NCI-H2196 (cell line): ENCODE measurements around the gene TMEM150A.
A peak's percentile ranks its signal among the peaks of the same experiment; 100 is the strongest.
"Not testable (repeated sequence)": the region's sequence is repeated elsewhere in the genome, so short reads cannot be mapped to it uniquely, and the experiment has no call there.

Source experiments
- DNase-seq: peaks from one replicate; lab custom pipeline; 2025; ENCODE audit not compliant: unreplicated experiment; lab: John Stamatoyannopoulos, UW

Gene TMEM150A, protein sequence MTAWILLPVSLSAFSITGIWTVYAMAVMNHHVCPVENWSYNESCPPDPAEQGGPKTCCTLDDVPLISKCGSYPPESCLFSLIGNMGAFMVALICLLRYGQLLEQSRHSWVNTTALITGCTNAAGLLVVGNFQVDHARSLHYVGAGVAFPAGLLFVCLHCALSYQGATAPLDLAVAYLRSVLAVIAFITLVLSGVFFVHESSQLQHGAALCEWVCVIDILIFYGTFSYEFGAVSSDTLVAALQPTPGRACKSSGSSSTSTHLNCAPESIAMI

DNA sequence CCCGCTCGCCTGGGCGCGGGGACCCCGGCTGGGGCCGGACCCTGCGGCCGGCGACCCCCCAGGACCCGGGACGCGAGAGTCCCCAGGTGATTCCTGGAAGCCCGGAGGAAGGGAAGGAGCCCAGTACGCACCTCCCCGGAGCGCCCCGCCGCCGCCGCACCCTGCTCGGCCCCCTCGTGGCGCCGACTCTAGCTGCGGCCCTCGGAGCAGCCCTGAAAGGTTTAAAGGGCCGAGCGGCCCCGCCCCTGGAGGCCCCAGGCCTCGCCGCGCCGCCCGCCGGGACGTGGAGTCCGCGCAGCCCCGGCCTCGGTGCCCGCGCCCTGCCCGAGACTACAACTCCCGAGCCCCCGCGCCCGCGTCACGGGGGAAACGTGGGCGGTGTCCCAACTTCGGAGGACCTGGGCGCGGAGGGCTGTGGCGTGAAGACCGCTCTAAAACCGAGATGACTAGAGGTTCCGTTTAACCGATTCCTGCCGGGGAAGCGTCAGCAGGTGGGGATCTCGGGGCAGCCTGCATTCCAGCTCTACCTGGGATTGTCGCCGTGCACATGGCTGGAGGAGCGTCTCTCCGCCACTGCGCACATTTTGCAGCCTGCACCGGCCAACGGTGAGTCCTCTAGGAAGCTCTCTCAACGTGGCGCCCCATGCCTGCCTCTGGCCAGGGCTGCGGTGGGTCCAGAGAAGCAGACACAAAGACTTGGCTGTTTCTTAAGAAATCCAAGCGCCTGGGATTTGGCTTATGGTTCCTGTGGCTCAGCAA lies at the start of gene TMEM150A:
Gene TMEM150A (minus strand): TSS at position 223 of the 759 bp plus-strand sequence. CDS start 750 bp downstream, outside the sequence.
- DNase-seq: peak; percentile 74

DNA sequence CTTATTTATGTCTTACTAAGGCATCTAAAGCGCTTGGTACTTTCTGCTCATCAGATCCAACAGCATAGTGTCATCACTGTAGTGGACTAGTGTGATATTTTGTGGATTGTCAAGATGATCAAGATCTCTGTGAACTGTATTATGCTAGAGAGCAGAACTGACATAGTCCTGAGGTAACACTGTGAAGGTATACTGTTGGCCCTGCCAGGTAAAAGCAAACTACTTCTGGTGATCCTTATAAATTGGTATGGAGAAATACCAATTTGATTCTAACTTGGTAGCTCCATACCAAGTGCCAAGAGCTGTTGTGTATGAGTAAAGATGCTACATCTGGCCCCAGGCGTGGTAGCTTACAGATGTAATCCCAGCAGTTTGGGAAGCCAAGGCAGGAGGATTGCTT lies 49.6 kb upstream of the TMEM150A start:
- no peak for DNase-seq

DNA sequence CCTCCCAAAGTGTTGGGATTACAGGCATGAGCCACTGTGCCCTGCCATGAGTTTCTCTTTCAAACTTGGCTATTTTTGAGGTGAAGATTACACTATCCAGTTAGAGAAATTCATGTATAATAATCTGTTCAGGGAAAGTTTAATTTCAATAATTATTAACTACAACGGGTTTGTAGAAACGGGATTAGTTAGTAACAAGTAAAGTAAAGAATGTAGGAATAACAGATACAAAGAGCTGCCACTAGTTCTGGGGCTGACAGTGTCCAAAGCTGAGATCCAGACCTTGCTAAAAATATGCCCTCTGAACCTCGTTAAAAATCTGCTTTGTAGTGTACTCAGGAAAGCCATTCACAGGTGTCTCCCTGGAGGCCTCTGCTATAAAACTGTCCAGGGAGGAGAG lies 48.6 kb upstream of the TMEM150A start:
- DNase-seq: no peak

DNA sequence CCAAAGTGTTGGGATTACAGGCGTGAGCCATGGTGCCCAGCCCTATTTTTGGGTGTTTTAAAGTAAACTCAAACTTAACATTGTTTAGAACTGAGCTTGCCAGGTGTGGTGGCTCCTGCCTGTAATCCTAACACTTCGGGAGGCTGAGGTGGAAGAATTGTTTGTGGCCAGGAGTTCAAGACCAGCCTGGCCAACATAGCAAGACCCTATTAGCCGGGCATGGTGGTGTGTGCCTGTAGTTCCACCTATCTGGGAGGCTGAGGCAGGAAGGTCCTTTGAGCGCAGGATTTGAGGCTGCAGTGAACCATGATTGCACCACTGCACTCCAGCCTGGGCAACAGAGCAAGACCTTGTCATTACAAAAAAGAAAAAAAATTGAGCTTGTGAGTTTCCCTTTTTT lies 48.0 kb upstream of the TMEM150A start:
- no peak for DNase-seq

DNA sequence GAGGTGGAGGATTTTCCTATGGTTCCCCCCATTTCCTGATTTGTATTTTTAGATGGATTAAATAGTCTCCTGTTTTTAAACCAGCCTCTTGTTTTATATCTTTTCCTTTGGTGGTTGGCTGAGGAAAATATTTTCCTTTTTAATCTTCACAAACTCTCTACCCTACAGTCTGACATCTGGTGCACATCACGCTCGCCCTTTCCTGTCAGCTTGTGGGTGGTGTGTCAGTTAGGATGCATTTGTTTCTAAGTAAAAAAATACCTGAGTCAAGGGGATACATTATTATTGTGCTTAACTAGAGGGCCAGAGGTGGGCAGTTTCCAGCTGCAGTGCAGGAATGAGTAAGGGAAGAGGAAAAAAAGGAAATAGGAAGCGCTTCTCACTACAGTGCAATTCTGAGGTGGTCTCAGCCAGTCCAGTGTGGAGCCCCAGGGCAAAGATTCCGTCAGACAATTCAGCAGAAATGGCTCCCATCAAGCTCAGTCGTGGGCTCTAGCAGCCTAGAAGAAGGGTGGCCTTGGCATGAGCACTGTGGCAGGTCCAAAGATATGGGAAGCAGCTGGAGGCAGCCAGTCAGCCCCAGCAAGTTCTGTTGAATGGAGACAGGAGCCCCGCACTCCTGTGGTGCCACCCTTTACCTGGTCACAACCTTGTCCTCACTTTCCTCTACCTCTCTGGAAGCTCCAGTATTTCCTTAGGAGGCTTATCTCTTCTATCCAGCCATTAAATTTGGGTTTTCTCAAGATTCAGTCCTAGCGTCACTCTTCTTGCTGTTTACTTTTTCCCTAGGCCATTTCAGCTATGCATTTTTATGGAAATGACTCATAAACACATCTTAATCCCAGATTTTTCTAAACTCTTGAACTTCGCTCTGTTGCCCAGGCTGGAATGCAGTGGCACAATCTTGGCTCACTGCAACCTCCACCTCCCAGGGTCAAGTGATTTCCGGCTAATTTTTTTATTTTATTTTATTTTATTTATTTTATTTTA lies 47.0 kb upstream of the TMEM150A start:
- DNase-seq: no peak

DNA sequence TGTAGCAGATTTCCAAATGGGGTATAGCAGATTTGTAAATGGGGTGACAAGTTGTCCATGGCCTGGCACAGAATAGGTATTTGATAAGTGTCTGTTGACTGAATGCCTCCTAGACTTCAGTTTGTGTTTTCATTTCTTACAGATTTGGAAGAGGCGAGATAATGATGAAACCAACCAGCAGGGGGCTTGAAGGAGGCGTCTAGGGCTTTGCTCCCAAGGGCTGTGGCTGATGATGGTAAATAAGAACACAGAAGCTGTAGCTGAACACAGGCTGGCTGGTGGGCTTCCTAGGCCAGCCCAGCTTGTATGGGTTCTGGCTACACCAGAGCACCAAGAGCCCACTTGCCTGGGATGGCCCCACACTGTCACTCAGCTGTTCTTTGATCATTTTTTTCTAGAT lies 46.1 kb upstream of the TMEM150A start:
- DNase-seq: peak; percentile 4

DNA sequence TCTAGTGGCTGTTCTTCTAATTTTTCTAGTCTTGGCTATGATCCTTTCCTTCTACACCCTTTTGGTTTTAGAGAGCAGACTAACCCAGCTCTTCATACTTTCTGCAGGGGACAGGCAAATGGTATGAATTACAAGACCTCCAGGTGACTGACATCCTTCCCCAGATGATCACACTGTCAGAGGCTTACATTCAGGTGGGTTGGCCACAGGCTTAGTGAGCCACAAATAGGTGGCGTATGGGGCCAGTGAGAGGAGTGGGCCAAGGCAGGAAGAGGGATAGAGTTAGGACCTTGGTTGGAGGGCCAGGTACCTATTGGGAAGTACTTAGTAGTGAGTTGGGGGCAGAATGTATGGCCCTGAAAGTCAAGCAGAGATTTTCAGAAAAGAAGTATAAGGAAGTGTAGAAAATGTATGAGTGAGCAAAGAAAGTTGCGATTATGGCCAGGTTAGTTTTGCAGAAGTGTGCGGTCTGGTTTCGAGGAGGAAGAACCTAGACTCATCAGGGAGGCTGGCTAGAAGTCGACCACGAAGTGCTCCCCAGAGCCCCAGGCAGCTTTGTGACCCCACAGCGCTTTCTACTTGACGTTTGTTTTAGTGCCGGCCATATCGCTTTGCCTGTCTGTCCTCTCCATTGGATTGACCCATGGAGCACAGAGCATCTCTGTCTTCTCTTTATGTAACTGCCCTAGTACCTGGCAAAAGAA lies 45.5 kb upstream of the TMEM150A start:
- DNase-seq: no peak

DNA sequence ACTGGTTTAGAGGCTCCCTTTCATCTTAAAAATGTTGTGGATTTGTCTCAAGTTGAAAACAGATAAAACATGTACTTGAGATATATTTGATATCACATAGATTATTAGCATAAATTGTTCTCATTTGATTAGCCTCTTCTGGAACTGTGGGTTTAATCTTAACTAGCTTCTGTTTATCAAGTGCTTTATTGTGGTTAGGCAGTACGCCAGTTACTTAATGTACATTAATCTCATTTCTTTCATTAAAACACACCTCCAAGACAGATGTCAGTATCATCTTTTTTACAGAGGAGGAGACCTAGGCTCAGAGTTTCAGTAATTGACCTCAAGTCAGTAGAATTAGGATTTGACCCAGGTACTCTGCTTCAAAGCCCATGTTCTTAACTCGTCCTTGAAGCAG lies 43.7 kb upstream of the TMEM150A start:
- DNase-seq: no peak

DNA sequence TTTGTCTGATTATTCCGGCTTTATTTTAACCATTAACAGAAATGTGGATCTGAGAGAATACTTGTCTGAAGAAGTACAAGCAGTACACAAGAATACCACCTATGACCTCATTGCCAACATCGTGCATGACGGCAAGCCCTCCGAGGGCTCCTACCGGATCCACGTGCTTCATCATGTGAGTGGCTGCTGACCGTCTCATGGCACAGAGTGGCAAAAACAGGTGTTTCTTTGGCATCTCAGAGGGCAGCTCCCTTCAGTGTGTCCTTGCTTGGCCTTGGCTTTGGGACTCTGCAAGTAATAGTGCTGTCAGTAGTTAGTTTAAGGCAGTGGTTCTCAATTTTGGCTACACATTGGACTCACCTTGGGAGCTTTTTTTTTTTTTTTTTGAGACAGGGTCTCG lies 42.4 kb upstream of the TMEM150A start:
- DNase-seq: no peak

DNA sequence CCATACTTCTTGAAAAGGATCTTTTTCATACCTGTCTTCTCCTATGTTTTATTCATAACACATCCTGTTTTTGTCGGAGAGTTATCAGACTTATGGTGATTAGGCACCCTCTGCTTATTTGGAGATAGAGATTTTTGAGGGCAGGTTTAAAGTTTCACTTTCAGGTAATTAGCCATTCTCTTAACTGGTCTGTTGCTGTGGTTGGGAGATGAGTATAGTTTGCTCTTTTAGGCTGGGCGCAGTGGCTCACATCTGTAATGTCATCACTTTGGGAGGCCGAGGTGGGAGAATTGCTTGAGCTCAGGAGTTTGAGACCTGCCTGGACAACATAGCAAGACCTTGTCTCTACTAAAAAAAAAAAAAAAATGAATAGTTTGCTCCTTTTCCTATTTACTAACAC lies 40.2 kb upstream of the TMEM150A start:
- no peak for DNase-seq

DNA sequence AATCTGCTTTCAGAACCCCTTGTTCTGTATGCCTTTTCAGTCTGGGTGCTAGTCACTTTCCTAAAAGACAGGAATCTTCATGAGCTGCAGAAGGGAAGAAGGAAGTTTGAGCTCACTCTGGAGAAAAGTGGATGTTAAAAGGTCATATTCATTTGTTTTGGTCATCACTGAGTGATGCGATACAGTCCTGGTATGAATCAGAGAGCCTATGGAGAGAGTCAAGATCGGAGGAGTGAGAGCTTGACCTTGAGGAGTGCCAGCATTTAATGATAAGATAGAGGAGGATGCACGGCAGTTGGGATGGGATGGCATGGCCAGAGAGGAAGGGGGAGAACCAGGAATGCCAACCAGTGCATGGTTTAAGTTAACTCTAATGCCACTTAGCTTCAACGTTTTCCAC lies 33.1 kb upstream of the TMEM150A start:
- DNase-seq: no peak

DNA sequence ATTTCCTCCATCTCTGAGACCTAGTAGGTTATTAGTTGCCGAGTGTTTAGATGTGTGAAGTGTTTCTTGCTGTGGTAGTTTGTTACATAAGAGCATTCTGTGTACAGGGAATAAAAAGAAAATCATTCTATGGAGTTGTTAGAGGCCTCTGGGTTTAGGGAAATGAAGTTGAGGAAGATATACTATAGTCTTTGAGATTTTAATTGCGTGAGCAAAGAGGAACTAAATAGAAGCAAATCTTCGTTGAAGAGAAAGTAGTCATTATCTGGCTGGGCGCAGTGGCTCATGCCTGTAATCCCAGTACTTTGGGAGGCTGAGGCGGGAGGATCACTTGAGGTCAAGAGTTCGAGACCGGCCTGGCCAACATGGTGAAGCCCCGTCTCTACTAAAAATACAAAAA lies 32.5 kb upstream of the TMEM150A start:
- no peak for DNase-seq

DNA sequence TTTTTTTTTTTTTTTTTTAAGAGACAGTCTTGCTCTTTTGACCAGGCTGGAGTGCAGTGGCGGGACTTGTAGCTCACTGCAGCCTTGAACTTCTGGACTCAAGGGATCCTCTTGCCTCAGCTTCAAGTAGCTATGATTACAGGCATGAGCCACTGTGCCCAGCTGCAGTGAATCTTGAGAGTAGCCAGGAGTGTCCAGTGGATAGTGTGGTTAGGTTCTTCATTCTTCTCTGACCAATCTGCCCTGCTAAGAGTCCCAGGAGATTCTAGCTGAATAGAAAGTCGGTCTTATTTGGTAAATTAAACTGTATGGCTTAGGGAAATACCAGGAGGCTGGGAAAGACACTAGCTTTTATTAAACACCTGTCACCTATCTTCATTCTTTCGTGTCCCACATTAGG lies 28.8 kb upstream of the TMEM150A start:
- no peak for DNase-seq

DNA sequence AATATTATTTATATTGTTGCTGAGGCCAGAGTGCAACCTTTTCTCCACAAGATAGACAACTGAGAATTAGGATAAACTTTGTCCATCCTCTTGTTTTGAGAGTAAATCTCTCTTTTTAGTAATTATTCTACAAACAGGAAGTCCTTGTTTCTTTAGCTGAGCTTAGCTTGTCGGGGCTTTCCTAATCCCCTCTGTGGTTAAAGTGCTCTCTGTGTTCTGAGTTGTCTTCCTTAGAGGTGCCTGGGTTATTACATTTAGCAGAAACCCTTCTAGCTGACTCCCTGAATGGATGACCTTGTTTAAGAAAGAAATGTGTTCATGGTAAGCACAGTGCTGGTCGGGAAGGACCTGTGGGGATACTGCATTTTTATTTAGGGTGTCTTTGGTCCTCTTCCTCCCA lies 26.2 kb upstream of the TMEM150A start:
- DNase-seq: no peak

DNA sequence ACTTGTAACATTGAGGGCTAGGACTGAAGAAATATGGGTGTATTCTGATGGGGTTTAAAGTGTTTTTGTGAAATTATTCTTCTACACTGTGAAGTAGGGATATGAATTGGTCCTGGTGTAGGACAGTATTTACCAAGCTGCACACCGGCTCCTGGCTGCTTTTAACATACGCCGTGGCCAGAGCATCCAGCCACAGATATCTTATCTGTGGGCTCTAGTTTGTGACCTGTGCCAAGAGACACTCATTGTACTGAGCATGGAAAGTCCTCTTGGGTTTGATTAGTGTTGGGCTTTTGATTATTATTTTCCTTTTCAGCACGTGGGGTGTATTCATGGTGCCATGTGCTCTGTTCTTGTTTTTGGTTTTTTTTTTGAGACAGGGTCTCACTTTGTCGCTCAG lies 21.5 kb upstream of the TMEM150A start:
- DNase-seq: no peak

DNA sequence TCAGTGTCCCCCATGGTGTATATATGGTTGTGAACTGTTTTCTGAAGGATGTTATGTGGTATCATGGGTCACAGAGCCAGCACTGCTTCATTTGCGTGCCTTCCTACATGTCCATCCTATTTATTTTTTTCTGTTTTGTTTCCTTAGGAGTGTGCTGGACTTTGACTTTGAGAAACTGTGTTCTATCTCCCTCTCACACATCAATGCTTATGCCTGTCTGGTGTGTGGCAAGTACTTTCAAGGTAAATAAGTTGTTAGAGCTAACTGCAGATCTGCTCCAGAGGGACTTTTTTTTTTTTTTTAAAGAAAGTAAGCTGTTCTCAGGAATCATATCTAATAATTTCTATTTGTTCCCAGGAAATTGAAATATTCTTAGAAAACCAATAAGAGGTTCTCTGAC lies 18.8 kb upstream of the TMEM150A start:
- no peak for DNase-seq

DNA sequence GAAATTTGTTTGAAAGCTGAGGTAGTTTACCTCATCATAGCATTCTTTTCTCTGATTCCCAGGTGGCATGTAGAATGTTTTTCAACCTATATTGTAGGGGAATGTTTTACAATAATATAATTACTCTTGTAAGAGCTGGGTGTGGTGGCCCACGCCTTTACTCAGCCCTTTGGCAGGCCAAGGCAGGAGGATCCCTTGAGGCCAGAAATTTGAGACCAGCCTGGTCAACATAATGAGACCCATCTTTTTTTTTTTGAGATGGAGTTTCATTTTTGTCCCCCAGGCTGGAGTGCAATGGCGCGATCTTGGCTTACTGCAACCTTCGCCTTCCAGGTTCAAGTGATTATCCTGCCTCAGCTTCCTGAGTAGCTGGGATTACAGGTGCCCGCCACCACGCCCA lies 17.1 kb upstream of the TMEM150A start:
- no peak for DNase-seq

DNA sequence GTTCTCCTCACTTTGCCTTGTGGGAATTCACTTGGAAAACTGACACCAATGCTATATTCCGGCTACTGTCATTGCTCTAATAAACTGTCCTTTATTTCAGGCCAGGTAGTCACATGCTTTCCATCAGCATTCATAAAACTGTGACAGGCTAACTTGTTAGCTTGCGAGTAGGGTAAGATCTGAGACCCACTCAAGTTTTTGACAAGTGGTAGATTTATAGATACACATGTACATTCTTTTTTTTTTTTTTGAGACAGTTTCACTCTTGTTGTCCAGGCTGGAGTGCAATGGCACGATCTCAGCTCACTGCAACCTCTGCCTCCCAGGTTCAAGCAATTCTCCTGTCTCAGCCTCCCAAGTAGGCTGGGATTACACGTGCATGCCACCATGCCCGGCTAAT lies 15.2 kb upstream of the TMEM150A start:
- DNase-seq: not testable (repeated sequence)

DNA sequence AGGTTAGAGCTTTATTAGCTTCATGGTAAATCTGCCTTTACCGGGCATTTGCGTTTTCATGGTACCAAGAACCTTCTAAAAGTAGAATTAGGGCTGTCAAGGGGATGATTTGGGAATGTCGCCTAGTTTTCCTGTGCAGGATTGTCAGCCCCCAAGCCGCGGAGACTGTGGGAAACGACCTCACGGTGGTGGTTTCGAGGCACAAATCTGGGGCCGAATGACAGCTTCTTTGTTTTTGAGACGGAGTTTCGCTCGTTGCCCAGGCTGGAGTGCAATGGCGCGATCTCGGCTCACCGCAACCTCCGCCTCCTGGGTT lies 12.9 kb upstream of the TMEM150A start:
- DNase-seq: no peak

DNA sequence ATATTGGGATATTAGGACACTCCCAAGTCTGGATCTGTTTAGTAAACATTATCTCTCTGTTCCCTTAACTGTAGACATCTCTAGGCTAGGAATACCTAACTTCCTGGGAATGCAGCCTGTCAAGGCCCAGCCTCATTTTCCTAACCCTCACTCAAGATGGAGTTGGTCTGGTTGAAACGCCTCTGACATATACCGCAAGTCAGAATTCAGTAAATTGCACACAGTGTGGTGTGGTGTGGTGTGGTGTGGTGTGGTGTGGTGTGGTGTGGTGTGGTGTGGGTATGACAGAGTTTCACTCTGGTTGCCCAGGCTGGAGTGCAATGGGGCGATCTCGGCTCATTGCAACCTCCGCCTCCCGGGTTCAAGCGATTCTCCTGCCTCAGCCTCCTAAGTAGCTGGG lies 12.3 kb upstream of the TMEM150A start:
- not testable (repeated sequence) for DNase-seq
